IPS-11a (cell line): ENCODE data around the gene VOPP1.
"Not testable (repeated sequence)": the region's sequence is repeated elsewhere in the genome, so short reads cannot be mapped to it uniquely, and the experiment has no call there.

Source experiments
- H3K4me3 ChIP-seq: one replicate; pipeline ENCODE4 v1.5.1; 2013; ENCODE audit warnings: low read depth, low read length, control low read depth

The VOPP1 gene

DNA sequence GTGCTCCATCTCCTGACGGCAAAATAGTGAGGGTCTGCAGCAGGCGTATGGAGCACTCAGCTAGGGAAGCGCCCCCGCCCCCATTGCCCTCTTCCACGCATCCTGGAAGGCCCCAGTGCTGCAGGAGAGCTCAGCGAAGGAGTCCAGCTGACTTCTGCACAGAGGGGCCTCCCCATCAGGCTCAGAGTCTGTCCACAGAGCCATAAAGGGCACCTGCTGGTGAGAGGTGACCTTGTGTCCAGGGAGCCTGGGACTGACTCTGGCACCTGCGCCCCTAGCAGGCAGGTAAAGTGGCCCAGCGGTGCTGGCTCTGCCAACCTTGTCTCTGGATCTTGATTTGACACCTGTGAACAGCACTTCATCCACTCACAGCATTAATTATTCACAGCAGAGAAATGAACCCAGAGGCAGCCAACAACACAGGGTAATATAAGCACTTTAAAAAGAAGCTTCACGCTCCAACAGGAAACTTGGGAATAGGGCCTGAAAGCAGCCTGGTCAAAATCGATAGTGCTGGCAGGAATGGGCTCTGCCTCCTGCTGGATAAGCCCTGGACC lies 59.6 kb downstream of the VOPP1 start:
- H3K4me3 ChIP-seq: no peak overlapping the region

DNA sequence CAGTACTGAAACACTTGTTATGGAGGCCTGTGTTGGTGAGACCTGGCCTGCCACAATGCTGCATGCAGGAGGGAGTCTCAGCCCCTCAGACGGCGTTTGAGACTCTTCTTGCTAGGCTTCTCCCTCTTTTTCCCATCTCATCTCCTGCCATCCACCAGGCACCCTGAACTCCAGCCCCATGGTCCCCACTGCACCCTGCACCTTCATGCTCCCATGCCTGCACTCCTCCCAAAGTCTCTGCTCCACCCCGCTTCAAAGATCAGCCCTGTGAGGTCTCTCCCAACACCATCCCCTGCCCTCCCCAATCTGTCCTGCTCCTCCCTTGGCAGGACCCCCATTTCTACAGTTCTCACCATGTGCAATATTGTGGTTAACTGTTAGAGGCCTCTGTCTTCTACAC lies 61.7 kb downstream of the VOPP1 start:
- H3K4me3 ChIP-seq: no peak overlapping the region

- not testable (repeated sequence) for H3K4me3 ChIP-seq
These were observed 62.1 kb downstream of the VOPP1 start for GRCh38 chr7:55510206-55510605.

GRCh38 chr7:55509322-55509721 lies 63.0 kb downstream of the VOPP1 start:
- H3K4me3 ChIP-seq: no peak overlapping the region

DNA sequence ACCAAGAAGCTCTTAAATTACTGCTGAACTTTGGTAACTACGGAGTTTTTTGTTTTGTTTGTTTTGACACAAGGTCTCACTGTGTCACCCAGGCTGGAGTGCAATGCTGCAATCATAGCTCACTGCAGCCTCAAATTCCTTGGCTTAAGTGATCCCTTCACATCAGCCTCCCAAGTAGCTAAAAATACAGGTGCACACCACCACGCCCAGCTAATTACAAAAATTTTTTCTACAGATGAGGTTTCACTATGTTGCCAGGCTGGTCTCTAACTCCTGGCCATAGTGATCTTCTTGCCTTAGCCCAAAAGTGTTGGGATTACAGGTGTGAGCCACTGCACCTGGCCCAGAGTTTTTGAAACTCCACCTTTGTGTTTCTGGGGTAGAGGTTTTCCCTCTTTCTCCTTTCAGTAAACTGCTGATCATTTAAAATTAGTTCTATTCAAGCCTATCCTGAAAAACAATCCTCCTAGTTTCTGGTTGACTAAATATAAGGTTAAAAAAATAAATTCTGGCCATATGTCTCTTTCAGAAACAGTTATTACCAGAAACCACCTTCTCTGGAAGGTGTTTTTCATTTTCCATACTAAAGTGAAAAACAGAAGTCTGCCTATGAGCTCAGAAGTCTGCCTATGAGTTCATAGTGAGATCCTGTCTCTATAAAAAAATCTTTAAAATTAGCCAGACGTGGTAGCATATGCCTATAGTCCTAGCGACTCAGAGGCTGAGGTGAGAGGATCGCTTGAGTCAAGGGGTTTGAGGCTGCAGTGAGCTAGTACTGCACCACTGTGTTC lies 63.9 kb downstream of the VOPP1 start:
- H3K4me3 ChIP-seq: no peak overlapping the region

DNA sequence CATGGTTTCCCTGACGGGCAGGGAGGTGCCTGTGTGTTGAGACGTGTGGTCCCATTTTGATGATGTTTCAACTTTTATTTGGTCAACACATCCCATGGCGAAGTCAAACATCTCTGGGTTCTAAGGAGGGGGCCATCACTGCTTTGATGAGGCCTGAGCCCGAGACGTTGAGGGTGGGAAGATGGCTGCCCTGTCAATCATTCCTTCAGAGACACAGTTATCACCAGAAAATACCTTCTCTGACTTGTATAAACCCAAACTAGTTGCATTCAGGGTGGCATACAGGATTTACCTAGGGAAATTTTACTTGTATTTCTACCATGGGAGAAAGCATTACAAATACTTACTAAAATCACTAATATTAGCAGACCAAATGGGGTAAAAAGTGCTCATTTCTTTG lies 64.6 kb downstream of the VOPP1 start:
- H3K4me3 ChIP-seq: no peak overlapping the region

DNA sequence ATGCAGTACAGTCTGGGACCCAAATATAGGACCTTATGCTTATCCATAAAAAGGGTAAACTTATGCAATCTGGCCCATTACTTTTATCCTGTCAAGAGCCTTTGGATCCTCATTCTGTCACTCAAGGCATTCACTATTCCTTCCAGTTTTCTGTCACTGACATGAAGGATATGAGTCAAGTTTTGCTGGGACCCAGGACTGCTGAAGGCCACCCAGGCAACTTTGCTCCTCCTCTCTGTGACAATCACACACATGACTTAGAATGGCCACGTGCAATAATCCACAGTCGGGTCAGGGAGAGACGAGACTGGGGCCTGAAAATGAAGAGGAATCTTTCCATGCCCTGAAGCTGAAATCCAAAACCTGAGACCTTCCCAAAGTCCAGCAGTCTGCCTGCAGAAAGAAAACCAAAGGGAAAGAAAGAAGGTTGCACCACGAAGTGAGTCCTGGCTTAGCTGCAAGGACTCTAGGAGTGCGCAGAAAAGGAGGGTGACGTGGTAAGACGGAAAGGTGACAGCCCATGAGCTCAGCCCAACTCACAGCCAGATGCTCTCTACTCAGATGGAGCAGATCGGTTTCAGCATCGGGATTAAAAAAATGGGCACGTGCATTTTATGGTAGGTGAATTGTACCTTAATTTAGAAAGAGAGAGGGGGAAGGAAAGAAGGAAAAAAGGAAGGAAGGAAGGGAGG lies 67.2 kb downstream of the VOPP1 start:
- H3K4me3 ChIP-seq: no peak overlapping the region

- no peak overlapping the region for H3K4me3 ChIP-seq
These were observed 68.0 kb downstream of the VOPP1 start for GRCh38 chr7:55504093-55504859.

DNA sequence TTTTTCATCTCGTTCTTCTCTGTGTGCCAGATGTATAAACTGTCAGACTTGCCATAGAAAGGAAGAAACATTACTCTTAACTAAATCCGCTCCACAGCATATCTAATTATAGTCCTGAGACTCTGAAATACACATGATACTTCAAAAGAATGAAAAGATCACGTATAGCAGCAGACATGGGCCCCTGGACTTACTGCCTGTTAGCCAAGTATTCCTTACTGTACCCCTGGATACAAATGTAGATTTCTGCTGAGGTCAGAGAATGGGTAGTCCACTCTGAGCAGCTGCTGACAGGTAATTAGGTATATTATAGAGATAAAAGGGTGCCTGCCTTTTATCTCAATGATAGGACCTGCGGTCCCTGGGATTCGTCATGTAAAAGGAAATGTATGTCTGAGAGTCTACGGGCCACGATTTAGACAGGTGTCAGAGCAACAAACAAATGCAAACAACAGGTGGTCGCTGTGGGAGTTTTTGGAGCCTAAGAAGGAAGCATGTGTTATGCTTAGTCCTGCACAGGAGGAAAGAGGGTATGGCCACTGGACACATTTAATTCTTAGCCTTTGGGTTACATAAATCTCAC lies 69.4 kb downstream of the VOPP1 start:
- H3K4me3 ChIP-seq: no peak overlapping the region

DNA sequence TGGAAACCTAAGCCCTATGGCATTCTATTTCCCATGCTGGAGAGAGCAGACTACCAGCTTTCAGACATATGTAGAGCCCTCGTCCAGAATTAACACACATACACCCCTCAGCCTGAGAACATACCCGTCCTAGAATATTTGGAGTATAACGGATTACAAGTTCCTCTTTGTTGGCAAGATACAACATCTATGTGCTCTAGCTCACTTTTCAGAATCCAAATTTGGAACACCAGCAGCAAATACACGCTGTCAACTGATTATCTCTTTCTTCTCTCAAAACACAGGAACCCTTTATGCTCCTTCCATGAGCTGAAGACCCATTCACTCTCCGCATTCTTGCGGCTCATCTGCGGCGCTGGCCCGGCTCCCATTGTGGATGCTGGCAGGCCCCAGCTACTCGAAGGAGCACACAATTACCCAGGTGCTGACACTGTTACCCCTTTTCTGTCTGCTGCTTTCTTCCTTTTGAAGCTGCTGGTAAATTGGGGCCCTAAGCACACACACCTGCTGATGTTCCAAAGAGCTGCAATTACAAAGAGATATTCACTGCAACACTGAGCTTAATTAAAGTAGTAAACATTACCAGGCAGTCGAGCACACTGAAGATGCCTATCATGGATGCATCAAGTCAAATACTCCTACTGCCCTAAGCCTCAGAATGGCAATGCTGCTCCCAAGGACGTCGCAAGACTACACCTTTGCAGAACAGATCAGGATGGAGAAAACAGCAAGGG lies 70.0 kb downstream of the VOPP1 start:
- no peak overlapping the region for H3K4me3 ChIP-seq

DNA sequence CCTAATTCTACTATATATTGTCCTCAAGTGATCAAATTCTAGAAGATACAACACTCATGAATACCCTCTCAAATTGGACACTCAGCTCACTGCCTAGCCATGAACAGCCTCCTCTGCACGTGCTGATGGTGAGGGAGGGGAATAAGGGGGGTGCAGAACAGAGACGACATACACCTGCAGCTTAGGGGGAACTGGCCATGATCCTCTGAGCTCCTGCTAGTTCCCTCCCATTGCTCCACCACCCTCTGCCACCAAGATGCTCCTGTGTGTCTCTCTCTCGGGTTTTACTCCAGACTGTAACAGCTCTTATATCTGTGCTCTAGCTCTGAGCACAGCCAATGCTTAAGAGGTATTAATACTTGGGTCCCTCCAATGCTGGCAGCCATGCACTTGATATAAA lies 70.7 kb downstream of the VOPP1 start:
- no peak overlapping the region for H3K4me3 ChIP-seq

DNA sequence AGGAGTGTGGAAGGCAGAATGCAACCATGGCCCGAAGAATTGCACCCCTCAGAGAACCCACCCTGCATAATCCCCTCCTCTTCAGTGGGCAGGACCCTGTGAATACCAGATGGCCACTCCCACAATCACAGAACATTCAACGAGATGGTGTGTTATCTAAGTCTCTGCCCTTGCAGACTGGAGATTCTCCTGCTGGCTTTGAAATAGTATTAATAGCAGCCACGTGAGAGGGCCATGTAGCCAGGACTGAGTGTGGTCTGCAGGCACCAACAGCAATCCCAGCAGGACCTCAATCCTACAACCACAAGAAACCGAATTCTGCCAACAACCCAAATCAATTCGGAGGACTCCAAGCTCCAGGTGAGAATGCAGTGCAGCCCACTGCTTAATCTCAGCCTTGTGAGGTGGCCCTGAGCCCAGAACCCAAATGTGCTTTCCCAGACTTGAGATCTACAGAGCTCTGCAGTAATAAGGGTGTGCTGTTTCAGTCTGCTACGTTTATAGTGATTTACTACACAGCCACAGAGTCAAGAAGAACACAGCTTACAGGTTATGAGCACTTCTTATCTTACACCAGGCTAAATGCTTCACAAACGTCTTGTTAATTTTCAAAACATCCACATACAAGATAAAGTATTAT lies 72.1 kb downstream of the VOPP1 start:
- H3K4me3 ChIP-seq: no peak overlapping the region

- H3K4me3 ChIP-seq: no peak overlapping the region
These were observed 72.7 kb downstream of the VOPP1 start for GRCh38 chr7:55499591-55499990.

GRCh38 chr7:55498770-55499169 lies 73.5 kb downstream of the VOPP1 start:
- no peak overlapping the region for H3K4me3 ChIP-seq

GRCh38 chr7:55498142-55498541 lies 74.2 kb downstream of the VOPP1 start:
- no peak overlapping the region for H3K4me3 ChIP-seq

DNA sequence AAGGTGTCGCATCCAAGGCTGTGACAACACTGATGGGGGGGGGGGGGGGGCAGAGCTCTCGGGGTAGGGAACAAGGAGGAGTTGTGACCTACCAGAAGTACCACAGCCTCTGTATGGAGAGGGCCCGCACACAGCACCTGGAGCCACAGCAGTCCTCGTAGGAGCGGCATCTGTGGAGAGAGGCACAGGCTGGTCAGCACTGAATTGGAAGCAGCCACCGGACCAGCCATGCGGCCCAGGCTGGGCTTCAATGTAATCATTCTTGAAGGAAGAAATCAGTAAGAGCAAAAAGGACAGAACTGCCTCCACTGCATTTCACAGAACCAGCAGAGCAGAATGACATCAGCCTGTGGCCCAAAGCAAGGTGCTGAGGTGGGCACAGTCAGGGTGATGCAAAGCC lies 74.8 kb downstream of the VOPP1 start:
- no peak overlapping the region for H3K4me3 ChIP-seq

- no peak overlapping the region for H3K4me3 ChIP-seq
These were observed 75.4 kb downstream of the VOPP1 start for GRCh38 chr7:55496906-55497305.

DNA sequence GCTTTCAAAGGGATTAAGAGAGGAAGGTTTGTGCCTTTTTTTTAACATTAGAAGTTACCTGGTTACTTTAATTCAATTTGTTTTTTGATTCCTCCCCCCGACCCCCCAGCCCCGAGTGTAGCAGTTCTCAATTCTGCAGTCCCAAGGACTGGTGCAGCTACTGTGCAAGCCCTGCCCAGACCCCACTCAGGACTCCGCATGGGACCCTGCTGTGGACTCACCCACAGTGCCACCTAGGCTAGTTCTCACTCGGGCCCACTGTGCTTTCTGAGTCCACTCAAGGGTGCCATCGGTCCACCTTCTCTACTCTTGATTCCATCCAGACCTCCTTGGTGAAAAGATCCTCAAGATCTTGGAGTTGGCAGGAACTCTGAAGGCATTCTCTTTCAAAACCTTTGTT lies 77.4 kb downstream of the VOPP1 start:
- no peak overlapping the region for H3K4me3 ChIP-seq

GRCh38 chr7:55493408-55493807 lies 78.9 kb downstream of the VOPP1 start:
- H3K4me3 ChIP-seq: no peak overlapping the region

GRCh38 chr7:55491346-55491745 lies 81.0 kb downstream of the VOPP1 start:
- no peak overlapping the region for H3K4me3 ChIP-seq
